ENCODE measurements around the gene MTHFSD.
"Not testable (repeated sequence)": the region's sequence is repeated elsewhere in the genome, so short reads cannot be mapped to it uniquely, and the experiment has no call there.

MTHFSD gene, protein sequence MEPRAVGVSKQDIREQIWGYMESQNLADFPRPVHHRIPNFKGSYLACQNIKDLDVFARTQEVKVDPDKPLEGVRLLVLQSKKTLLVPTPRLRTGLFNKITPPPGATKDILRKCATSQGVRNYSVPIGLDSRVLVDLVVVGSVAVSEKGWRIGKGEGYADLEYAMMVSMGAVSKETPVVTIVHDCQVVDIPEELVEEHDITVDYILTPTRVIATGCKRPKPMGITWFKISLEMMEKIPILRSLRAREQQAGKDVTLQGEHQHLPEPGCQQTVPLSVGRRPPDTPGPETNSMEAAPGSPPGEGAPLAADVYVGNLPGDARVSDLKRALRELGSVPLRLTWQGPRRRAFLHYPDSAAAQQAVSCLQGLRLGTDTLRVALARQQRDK

DNA sequence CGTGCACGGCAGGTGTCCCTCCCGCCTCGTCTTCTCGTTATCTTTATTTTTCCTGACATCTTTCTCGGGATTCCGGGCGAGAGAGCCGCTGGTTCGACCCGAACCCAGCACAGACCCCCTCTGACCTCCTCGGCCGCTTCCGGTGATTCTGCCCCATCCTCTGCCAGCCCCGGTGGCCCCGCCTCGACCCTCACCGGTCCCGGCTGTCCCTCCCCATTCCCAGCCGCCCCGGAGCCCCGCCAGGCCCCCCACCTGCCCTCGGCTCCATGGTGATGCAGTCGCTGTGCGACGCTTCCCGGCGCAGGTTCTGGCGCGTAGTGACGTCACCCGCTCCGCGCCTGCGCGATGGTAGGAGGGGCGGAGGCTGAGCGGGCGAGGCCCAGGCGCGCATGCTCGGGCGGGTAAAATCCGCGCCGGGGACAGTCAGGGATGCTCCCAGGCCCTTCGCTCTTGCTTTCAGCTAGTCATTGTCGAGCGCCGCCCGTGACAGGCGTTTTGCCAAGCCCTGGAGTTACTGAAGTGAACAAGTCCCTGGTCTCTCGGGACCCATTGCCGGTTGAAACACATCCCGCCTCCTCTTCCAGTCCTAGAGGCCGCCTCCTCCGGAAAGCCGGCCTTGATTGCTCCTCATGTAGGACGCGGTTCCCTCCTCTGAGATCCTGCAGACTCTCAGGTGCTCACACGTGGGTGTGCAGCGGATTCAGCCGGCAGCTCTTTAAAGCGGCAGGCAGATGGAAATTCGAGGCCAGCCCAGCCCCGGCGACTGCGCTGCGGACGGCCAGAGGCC, at the start of gene MTHFSD:
Gene MTHFSD (minus strand): TSS at position 319 of the 787 bp plus-strand sequence. CDS start 51 bp downstream, at position 268.
- peak; percentile 51 to 63 for DNase-seq

DNA sequence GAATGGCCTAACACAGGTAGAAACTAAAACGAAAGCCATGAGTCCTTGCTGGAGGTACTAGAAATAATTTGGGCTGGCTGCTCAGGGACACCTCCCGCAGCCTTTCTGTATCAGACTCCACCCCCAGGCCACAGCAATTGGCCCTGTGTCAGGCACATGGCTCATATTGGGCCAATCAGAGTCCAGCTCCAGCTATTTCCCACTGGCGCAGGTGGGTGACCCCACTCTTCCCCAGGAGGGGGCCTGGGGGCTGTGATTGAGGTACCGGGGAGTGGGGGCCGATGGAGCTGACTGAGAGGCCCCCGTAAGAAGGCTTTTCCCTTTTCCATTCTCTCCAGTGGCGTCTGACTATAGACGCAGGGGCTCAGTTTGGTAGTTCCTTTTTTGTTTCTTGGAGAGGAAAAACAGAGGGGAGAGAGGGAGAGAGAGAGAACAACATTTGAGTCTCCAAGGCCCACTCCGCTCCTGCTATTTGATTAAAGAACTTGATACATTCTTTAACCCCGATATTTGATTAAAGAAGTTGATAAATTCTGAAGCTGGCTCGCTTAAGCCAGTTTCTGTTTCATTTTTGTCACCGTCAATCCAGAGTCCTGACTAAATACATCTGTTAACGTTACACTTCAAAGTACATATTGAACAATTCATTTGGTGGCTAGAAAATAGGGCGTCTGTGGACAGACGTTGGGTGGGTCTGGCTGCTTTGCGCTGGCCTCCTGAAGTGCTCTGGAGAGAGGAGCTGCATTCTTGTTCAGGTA, 49.6 kb upstream of the MTHFSD start:
- no peak for DNase-seq

DNA sequence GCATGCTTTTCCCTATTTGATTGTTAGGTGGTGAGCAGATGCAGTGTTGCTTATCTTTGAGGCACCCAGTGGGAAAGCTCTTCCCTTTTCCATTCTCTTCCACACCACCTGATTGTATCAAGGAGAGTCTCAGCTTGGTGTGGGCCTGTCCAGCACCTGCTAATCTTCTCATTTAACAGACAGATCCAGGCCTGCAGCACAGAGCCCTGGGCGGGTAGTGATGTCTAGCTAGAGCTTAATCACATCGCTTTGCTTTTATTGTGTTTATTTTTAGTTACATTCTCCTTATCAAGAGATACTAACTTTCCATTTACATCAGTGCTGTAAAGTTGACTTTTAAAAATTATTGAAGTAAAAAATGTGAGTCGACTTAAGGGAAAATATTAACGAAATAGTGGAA, 47.5 kb upstream of the MTHFSD start:
- DNase-seq, result no peak

DNA sequence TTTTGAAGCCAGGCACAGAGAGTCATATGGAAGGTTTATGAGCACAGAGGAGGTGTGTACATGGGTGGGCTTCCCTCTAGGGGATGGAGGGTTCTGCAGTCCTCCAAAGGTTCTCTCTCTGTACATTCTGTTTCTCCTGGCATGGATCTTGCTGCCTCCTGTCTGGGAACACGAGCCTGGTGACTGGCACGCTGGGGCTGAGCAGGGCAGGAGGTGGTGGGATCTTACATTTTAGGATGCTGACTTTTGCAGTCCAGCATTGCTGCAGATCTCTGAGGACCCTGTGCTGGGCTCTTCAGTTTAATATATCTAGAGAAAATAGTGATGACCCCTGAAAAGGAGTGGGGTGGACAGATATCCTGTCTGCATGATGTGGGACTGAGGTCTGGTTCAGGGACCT, 46.3 kb upstream of the MTHFSD start:
- DNase-seq, result no peak

DNA sequence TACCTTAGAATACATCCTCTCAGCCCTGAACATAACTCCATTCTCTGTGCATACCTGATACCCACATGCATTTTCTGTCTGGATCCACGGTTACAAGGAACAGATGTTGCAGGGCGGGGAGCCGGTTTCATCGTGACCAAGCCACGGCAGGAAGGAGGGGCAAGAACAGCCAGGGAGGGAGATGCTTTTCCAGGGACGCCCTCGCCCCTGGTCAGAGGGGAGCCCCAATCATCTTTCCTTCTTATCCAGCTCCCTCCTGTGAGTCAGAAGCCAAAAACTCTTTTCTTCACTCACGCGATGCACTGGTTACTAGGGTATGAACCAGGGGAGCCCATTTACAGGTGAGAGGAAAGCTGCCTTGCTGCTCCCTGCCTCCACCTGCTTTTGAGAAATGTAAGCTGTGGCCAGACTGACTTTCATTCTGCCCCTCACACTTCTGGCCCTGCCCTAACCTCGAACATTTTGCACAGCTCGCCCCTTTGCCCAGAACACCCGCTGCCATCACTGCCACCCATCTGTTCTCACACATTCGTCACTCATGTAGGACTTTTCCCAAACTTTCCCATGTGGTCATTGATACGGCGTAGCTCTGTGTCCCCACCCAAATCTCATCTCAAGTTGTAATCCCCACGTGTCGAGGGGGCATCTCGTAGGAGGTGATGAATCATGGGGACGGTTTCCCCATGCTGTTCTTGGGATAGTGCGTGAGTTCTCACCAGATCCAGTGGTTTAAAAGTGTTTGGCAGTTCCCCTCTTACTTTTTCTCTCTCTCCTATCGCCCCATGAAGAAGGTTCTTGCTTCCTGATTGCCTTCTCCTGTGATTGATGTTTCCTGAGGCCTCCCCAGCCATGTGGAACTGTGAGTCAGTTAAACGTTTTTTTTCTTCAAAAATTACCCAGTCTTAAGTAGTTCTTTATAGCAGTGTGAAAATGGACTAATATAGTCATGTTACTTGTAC, 43.9 kb upstream of the MTHFSD start:
- DNase-seq, result no peak

DNA sequence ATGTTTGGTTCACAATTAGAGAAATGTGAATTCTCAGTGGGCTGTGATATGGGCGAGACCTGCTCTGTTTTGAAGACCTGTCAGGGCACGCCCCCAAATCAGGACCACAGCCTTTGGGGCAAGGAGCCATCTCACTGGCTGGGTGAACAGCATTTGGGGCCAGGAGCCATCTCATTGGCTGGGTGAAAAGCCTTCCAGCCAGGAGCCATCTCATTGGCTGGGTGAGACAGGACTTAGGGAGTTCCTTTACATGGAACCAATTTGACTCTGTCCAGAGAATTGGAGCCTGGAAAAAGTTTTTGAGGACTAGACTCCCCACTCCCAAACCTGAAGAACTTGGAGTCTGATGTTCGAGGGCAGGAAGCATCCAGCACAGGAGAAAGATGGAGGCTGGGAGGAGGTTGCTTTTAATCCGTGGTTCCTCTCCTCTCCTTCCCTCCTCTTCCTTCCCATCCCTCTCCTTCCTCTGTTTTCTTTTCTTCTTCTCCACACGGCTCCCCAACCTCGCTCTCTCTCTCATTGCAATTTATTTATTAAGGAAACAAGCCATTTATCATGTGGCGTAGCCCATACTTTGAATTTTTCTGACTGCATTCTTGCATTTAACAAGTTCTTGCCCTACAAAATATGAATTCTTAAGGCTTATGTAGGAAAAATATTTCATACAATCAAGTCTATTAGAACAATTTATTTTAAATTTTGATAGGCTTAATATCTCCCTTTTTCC, 43.0 kb upstream of the MTHFSD start:
- no peak for DNase-seq

DNA sequence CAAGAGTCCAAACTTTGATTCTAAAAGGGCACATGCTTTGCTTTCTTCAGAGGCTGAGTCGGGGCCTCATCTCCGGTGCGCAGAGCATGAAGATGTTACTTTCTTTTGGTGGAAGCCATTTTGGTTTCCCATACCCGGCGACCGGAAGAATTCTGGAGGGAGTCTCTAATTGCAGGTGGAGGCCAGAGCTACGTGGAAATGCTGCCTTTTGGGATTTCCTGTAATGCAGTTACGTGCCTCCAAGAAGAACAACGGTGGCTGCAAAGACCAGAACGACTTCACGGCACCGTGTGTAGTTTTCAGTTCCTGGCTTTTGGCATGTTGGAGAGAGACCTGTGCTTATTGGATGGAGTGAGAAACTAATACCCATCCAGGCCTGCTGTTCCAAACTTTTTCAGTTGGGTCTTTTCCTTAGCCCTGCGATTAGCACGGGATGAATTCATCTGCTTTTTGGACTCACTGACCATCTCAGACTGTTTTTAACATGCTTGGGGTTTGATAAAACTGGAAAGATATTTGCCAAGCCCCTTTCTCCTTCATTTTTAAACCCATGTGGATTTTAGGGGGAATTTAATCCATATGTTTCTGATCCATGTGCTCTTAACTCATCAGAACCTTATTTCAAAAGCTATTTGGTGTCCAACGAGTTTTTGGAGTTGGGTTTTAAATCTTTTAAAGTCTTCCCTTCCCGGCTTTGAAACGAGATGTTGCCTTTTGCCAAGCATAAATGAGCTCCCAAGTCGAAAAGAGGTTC, 42.3 kb upstream of the MTHFSD start:
- no peak for DNase-seq

DNA sequence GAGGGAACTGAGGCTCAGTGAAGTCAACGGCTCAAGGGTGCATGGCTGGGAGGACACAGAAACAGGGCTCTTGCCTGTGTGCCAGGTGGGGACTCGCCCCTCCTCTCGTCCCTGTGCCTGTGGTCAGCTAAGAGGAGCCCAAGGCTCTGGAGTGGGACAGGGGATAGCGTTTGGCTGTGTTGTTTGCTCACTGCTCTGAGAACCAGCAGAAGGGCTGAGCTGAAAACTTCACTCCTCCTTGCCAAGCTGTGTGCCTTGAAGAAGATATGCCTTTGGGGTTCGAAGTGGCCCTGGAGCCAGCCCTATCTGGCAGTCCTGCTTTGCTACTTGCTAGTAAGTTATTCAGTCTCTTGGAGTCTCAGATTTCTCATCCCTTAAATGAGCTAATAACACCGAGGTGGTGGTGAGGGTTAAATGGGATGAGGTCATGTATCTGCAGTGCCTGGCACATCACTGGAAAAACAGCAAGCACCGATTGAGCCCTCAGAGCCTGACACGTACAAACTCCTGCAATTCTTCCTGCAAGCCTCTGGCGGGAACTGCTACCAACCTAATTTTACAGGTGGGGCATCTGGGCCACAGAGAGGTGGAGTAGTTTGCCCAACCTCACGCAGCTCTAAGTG, 41.1 kb upstream of the MTHFSD start:
- DNase-seq, result no peak

DNA sequence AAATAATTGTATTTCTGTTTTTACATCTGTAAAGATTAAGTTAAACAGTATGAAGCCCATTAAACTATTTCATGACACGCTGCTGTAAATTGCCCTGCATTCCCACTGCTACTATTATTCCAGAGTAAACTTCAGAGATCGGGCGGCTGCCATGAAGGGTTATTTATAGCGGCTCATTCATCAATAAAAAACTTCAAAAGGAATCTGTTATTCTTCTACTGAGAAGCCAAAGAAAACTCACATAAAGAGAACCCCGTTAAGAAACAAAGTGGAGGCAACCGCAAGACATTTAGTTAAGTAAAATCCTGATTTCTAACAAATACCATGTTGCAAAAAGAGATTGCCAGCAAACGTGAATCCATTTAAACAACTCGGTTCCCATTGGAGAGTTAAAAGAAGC, 39.7 kb upstream of the MTHFSD start:
- no peak for DNase-seq

DNA sequence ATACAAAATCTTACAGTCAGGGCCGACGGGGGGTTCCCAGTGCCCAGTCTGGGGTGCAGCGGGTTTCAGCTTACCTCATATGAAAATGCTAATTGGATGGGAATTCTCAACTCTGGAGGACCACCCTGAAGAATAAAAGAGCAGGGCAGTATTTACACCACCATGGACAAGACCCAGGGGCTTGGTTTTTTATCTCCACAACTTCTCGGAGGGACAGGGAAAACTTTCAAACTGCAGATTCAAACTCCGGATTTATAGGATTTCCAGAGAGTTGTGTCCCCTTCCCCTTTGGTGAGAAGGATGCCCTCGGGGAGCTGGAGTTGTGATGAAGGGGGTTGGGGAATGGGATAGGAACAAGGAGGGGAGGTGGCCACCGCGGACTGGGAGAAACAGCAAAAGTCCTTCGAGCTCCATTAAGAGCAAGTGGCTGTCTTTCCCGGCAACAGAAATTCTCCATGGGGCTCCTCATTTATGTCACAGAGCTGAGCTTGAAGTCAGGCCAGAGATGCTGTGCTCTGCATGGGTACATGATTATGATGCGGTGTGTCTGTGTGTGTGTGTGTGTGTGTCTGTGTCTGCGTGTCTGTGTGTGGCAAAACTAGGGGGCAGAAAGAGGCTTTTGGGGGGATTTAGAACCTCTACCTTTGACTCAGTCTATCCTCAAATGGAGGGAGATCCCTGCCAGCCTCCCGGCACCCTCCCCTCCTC, 39.0 kb upstream of the MTHFSD start:
- DNase-seq, result no peak

DNA sequence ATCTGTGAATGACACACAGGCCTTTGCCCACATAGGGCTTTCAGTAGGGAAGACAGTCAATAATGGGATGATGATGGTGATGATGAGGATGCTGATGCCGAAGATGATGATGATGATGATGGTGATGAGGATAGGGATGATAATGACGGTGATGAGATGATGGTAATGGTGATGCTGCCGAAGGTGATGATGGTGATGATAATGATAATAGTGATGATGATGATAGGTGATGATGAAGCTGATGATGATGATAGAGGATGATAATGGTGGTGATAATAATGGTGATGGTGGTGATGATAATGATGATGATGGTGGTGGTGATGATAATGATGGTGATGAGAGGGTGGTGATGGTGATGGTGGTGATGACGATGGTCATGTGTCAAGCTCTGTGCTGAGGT, 36.2 kb upstream of the MTHFSD start:
- DNase-seq, result no peak

DNA sequence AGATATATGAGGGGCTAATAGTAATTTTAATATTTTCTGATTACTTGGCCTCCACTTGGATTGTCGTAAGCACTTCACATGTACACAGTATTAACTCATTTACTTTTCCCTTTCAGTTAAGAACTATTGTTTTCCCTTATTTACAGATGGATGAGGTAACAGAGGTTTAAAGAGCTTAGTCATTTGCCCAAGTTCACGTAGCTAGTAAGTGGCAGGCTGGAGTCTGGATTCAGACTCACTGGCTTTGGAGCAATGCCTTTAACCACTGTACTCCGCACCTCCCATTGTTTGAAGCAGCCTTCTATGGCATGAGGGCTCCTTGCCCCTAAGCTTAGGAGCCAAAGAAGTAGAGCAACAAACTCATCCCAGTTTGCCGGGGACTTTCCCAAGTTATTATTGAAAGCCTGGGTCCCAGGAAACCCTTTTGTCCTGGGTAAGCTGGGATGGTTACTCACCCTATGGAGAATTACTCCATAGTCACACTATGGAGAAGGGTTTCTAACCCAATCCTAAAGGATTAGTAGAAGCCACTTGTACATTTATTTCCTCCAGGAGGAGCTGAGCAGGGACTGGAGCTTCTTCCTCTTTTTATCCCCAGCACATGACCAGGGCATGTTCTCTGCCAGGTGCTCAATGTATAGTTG, 35.6 kb upstream of the MTHFSD start:
- DNase-seq, result no peak

DNA sequence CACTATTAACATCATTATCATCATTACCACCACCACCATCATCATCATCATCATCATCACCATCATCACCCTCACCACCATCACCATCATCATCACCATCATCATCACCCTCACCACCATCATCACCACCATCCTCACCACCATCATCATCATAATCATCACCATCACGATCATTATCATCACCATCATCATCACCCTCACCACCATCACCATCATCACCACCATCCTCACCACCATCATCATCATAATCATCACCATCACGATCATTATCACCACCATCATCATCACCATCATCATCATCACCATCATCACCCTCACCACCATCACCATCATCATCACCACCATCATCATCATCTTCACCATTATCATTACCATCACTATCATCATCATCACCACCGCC, 32.9 kb upstream of the MTHFSD start:
- not testable (repeated sequence) for DNase-seq

DNA sequence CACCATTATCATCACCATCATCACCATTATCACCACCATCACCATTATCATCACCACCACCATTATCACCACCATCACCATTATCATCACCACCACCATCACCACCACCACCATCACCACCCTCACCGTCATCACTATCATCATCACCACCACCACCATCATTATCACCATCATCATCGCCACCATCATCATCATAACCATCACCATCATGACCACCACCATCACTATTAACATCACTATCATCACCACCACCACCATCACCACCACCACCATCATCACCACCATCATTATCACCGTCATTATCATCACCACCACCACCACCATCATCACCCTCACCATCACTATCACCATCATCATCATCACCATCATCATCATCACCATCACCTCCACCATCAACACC, 32.5 kb upstream of the MTHFSD start:
- no peak for DNase-seq

DNA sequence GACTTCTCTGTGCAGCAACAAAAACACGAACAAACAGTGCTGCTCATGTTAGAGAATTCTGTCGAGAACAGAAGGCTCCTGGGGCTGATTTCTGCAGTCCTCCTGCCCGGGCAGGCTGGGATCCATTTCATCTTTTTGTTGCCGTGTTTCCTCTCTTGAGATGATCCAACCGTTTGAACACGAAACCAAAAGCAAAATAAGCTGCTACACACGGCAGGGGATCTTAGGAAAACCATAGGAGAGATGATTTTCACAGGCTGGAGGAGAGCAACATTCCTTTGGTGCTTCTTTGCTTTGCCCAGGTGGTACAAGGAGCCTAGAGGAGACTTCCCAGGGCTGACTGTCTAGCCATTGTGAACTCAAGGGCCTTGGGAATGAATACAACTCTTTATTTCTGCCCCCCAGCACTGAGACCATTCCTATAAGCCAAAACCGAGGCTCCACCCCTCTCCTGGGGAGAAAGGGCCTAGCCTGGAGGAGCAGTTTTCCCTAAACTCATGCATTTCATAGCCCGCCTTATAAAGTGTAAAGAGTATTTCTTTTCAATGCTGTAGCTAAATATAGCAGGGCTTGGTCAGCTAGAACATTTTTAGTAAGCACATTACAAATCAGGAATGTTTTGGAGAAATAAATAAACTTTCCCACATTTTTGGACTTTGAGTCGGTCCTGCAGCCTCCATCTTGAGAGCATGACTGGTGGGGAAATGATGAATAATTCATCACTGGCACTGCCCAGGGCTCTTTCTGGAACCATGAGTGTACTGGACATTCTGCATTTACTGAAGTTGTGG, 31.0 kb upstream of the MTHFSD start:
- no peak for DNase-seq

DNA sequence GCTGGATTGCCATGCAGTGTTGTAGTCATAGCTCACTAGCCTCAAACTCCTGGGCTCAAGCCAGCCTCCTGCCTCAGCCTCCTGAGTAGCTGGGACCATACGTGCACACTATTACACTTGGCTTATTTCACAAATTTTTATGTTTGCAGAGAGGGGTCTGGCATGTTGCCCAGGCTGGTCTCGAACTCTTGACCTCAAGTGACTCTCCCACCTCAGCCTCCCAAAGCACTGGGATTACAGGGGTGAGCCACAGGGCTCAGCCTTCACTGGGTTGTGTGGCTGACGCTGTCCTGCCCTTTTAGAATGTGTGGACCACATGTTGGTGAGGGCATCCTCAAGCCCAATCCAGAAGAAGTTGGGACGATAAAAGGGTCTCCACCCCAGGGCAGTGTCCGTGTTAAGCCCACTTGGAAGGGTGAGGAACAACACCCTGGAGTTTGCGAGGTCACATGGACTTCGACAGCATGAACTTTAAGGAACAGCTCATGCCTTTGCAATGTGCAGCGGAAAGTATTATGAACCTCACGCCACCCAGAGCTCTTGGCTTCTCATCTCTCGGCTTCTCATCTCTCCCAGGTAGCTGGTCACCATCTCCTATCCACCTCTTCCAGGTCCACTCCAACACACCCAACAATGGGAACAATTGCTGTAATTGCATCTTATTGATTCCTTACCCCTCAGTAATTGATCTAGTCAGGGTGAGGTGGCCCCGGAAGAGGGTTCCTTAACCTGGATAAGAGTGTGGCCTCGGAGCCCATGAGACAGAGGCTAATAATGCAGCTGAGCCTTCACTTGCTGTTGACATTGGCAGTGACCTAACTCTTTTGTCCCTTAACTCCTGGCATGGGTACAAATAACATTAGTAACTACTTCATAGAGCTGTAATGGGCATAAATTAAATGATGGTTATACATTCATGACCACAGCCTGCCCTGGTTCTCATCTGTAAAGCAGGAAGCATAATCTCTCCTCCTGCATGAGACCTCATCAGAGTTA, 30.0 kb upstream of the MTHFSD start:
- DNase-seq, result no peak

DNA sequence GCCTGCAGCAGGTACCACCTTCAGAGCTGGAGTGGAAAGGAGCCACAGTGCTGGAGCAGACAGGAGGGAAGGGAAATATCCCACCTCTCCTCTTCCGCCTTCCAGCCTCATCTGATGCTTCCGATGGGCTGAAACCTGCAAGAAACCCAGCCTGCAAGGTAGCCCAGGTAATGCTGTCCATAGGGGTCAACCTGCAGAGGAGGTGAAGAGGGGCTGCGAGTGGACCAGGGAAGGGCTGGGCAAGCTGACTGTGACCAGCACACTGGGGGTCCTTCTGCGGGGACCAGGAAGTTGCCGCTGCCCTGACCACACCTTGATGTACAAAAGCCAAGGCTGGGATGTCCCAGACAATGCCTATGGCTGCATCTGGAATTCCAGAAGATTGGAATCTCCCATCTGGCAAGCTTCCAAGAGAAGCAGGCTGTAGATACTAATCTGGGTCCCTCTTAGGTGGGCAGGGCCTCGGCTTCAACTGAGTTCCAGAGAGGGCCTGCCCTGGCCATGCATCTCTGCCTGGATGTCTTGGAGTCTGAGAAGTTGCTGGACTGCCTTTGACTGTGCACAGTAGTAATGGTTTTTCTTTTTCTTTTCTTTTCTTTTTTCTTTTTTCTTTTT, 29.1 kb upstream of the MTHFSD start:
- no peak for DNase-seq

Measured in AML-193 (cell line).